ENCODE results near the gene SLC2A4.

GRCh38 chr17:7327501-7327900 is 46.0 kb downstream of the SLC2A4 start:
- TF ChIP-seq CTCF (conservative IDR thresholded peaks at IDR 0.05) (no peak), EZH2 (IDR thresholded peaks at IDR 0.05; ENCODE audit: low read depth) (no peak)
